ACC112 (cell line): Measurements from ENCODE around the gene PCNX4.
A peak's percentile ranks its signal among the peaks of the same experiment; 100 is the strongest.

ENCODE experiments used
- H2AFZ ChIP-seq: fragments of 200-600 bp; sonication (generic); one replicate; pipeline ENCODE4 v1.6.0; 2017; ENCODE audit warnings: antibody characterized with exemption, low read length; ENCODE audit not compliant: unreplicated experiment
- H3K27ac ChIP-seq: fragments of 200-600 bp; sonication (generic); 2 replicates; pipeline ENCODE4 v1.5.1; 2014; ENCODE audit warnings: low read depth, mild to moderate bottlenecking, antibody characterized with exemption, low read length, moderate library complexity
- H3K27me3 ChIP-seq: fragments of 200-600 bp; sonication (generic); 2 replicates; pipeline ENCODE4 v1.6.1; 2014; ENCODE audit warnings: mild to moderate bottlenecking, antibody characterized with exemption, low read length, moderate library complexity, mixed read lengths; ENCODE audit not compliant: insufficient read depth
- H3K36me3 ChIP-seq: fragments of 200-600 bp; sonication (generic); 2 replicates; pipeline ENCODE4 v1.6.1; 2016; ENCODE audit warnings: mild to moderate bottlenecking, antibody characterized with exemption, low read length, moderate library complexity, mixed read lengths; ENCODE audit not compliant: insufficient read depth
- H3K4me1 ChIP-seq: fragments of 200-600 bp; sonication (generic); one replicate; pipeline ENCODE4 v1.6.1; 2016; ENCODE audit warnings: low read length, mixed read lengths; ENCODE audit not compliant: insufficient read depth, unreplicated experiment, control insufficient read depth
- H3K4me3 ChIP-seq: fragments of 200-600 bp; sonication (generic); 2 replicates; pipeline ENCODE4 v1.5.1; 2014; ENCODE audit warnings: mild to moderate bottlenecking, low read depth, low read length
- H3K79me2 ChIP-seq: fragments of 200-600 bp; sonication (generic); one replicate; pipeline ENCODE4 v1.6.0; 2016; ENCODE audit warnings: low read length; ENCODE audit not compliant: control insufficient read depth, unreplicated experiment, insufficient read depth

PCNX4 gene

DNA sequence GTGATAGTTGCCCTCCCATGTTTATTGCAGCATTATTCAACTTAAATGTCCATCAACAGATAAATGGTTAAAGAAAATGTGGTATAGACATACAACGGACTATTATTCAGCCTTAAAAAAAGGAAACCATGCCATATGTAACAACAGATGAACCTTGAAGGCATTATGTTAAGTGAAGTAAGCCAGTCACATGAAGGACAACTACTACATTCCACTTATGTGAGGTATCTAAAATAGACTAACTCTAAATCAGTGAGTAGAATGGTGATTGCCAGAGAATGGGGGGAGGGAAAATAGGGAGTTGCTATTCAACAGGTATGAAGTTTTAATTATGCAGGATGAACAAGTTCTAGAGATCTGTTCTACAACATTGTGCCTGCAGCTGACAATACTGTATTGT is 10.1 kb downstream of the PCNX4 start:
- H3K27ac ChIP-seq = 0 out of 2 replicates have a peak overlapping the region, but pooled peaks have one; percentile 43
- H3K79me2 ChIP-seq = peaks cover 91% of the 10 kb centered on the region
- H2AFZ ChIP-seq = no peak overlapping the region
- no peaks in the 10 kb centered on the region for H3K36me3 ChIP-seq
- no peaks in the 10 kb centered on the region for H3K27me3 ChIP-seq
- no peak overlapping the region for H3K4me3 ChIP-seq
- peaks cover 10% of the 10 kb centered on the region for H3K4me1 ChIP-seq

GRCh38 chr14:60102389-60102788 is 10.7 kb downstream of the PCNX4 start:
- Histone ChIP-seq H3K36me3 (no peaks in the 10 kb centered on the region), H3K4me3 (no peak overlapping the region), H3K79me2 (peaks cover 90% of the 10 kb centered on the region), H2AFZ (no peak overlapping the region), H3K4me1 (peaks cover 9% of the 10 kb centered on the region), H3K27me3 (no peaks in the 10 kb centered on the region), H3K27ac (peak overlapping the region; percentile 43)

DNA sequence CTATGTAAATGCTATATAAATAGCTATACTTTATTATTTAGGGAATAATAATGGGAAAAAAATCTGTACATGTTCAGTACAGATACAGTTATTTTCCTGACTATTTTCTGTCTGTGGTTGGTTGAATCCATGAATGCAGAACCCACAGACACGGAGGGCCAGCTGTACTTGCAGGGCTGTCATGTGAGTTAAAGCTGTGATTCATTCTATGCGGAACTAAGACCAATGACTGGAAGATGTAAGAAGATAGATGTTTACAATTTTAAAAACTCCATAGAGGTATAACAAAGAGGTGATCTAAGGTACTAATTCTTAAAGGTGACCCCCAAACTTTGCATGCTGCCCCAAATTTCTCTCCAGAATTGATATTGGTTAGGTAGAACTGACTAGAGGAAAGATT is 14.6 kb downstream of the PCNX4 start:
- Histone ChIP-seq H3K4me3 (no peak overlapping the region), H3K27me3 (no peaks in the 10 kb centered on the region), H3K36me3 (peaks cover 23% of the 10 kb centered on the region), H2AFZ (no peak overlapping the region), H3K4me1 (peaks cover 9% of the 10 kb centered on the region), H3K79me2 (peaks cover 88% of the 10 kb centered on the region), H3K27ac (no peak overlapping the region)

- H3K27me3 ChIP-seq = no peaks in the 10 kb centered on the region
- H3K36me3 ChIP-seq = peaks cover 24% of the 10 kb centered on the region
- H3K79me2 ChIP-seq = peaks cover 86% of the 10 kb centered on the region
Observed at GRCh38 chr14:60107477-60107876, 15.8 kb downstream of the PCNX4 start.

GRCh38 chr14:60111732-60112131 is 20.0 kb downstream of the PCNX4 start:
- Histone ChIP-seq H3K27ac (no peak overlapping the region), H2AFZ (no peak overlapping the region), H3K27me3 (no peaks in the 10 kb centered on the region), H3K4me3 (no peak overlapping the region), H3K79me2 (peaks cover 66% of the 10 kb centered on the region), H3K4me1 (no peaks in the 10 kb centered on the region), H3K36me3 (peaks cover 33% of the 10 kb centered on the region)

More at GRCh38 chr14:60107477-60107876, 15.8 kb downstream of the PCNX4 start:
- Histone ChIP-seq H2AFZ (no peak overlapping the region), H3K4me1 (peaks cover 2% of the 10 kb centered on the region), H3K4me3 (no peak overlapping the region), H3K27ac (no peak overlapping the region)

DNA sequence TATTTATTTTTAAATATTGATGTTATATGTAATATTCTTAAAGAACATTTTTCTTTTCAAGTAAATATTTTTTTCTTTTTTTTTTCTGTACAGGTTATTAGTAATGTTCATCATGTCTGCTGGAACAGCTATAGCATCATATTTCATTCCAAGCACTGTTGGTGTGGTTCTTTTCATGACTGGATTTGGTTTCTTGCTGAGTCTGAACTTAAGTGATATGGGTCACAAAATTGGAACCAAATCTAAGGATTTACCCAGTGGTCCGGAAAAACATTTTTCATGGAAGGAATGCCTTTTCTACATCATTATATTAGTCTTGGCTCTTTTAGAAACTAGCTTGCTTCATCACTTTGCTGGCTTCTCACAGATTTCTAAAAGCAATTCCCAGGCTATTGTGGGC is 23.2 kb downstream of the PCNX4 start:
- Histone ChIP-seq H3K4me1 (no peaks in the 10 kb centered on the region), H3K27ac (no peak overlapping the region), H3K27me3 (no peaks in the 10 kb centered on the region), H3K4me3 (no peak overlapping the region), H3K36me3 (peaks cover 36% of the 10 kb centered on the region), H3K79me2 (peaks cover 43% of the 10 kb centered on the region), H2AFZ (no peak overlapping the region)

GRCh38 chr14:60116181-60116580 is 24.5 kb downstream of the PCNX4 start:
- Histone ChIP-seq H3K27me3 (no peaks in the 10 kb centered on the region), H3K4me3 (no peak overlapping the region), H3K27ac (no peak overlapping the region), H2AFZ (no peak overlapping the region), H3K36me3 (peaks cover 38% of the 10 kb centered on the region), H3K79me2 (peaks cover 32% of the 10 kb centered on the region), H3K4me1 (no peaks in the 10 kb centered on the region)

GRCh38 chr14:60125918-60126317 is 34.2 kb downstream of the PCNX4 start:
- H3K79me2 ChIP-seq = no peaks in the 10 kb centered on the region
- H3K27ac ChIP-seq = no peak overlapping the region
- no peak overlapping the region for H2AFZ ChIP-seq
- H3K36me3 ChIP-seq = peaks cover 61% of the 10 kb centered on the region
- no peaks in the 10 kb centered on the region for H3K4me1 ChIP-seq
- no peaks in the 10 kb centered on the region for H3K27me3 ChIP-seq
- no peak overlapping the region for H3K4me3 ChIP-seq

GRCh38 chr14:60133487-60133886 is 41.8 kb downstream of the PCNX4 start:
- H3K4me1 ChIP-seq = no peaks in the 10 kb centered on the region
- peaks cover 2% of the 10 kb centered on the region for H3K79me2 ChIP-seq
- no peak overlapping the region for H3K4me3 ChIP-seq
- H3K27me3 ChIP-seq = no peaks in the 10 kb centered on the region
- peaks cover 17% of the 10 kb centered on the region for H3K36me3 ChIP-seq
- no peak overlapping the region for H3K27ac ChIP-seq
- H2AFZ ChIP-seq = no peak overlapping the region

DNA sequence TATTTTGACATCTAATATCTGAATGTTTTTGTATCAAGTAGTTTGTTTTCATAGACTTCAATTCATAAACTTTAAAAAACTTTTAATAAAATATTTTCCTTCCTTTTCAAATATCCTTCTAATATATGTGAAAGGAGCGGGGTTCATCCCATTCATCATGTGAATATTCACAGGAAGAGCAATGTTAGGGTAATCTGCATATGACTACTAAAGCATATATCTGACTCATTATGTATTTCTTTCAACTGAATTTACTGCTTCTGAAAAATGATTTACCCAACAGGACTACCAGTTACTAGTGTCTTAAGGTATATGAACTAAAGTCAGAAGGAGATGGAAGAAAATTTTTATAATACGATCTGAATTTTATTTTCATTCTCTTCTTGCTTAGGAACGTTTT is 43.0 kb downstream of the PCNX4 start:
- H3K4me1 ChIP-seq = no peaks in the 10 kb centered on the region
- H2AFZ ChIP-seq = no peak overlapping the region
- no peaks in the 10 kb centered on the region for H3K27me3 ChIP-seq
- H3K36me3 ChIP-seq = peaks cover 17% of the 10 kb centered on the region
- H3K4me3 ChIP-seq = no peak overlapping the region
- H3K79me2 ChIP-seq = peaks cover 2% of the 10 kb centered on the region
- H3K27ac ChIP-seq = no peak overlapping the region

- Histone ChIP-seq H3K27me3 (no peaks in the 10 kb centered on the region), H3K27ac (peak overlapping the region; percentile 76), H3K36me3 (peaks cover 21% of the 10 kb centered on the region), H2AFZ (peak overlapping the region; percentile 73), H3K4me3 (no peak overlapping the region), H3K79me2 (no peaks in the 10 kb centered on the region), H3K4me1 (peaks cover 17% of the 10 kb centered on the region)
Observed at GRCh38 chr14:60151715-60152114, 60.0 kb downstream of the PCNX4 start.
